Activated CD8-positive, alpha-beta memory T cell treated with anti-CD3 and anti-CD28 coated beads for 4 hours (primary cell): ENCODE results near the gene NFAM1.

ENCODE experiments used
- DNase-seq, 2 donors: peaks; one replicate each; pipeline ENCODE4 v3.0.0-alpha.2; 2020; ENCODE audit warnings: low read depth in 2 of 2

The NFAM1 gene

GRCh38 chr22:42432020-42432596, at the start of gene NFAM1:
Gene NFAM1 (minus strand): TSS chr22:42432403. CDS start chr22:42432357, 46 bp downstream.
- DNase-seq = no peak

GRCh38 chr22:42475122-42475521, 42.9 kb upstream of the NFAM1 start:
- DNase-seq = no peak

- no peak for DNase-seq
Measured at GRCh38 chr22:42473484-42474193, 41.4 kb upstream of the NFAM1 start.

GRCh38 chr22:42472671-42473070, 40.5 kb upstream of the NFAM1 start:
- no peak for DNase-seq

GRCh38 chr22:42471441-42471840, 39.2 kb upstream of the NFAM1 start:
- DNase-seq = no peak

- DNase-seq = no peak
Measured at GRCh38 chr22:42470366-42471082, 38.3 kb upstream of the NFAM1 start.

- DNase-seq = no peak
Measured at GRCh38 chr22:42468841-42469240, 36.6 kb upstream of the NFAM1 start.

- DNase-seq = no peak
Measured at GRCh38 chr22:42462016-42462415, 29.8 kb upstream of the NFAM1 start.

GRCh38 chr22:42461511-42461910, 29.3 kb upstream of the NFAM1 start:
- no peak for DNase-seq

- DNase-seq = no peak
Measured at GRCh38 chr22:42459287-42460063, 27.3 kb upstream of the NFAM1 start.

GRCh38 chr22:42452916-42453315, 20.7 kb upstream of the NFAM1 start:
- no peak for DNase-seq

- no peak for DNase-seq
Measured at GRCh38 chr22:42452456-42452855, 20.3 kb upstream of the NFAM1 start.

GRCh38 chr22:42451499-42452145, 19.4 kb upstream of the NFAM1 start:
- no peak for DNase-seq

- no peak for DNase-seq
Measured at GRCh38 chr22:42450862-42451261, 18.7 kb upstream of the NFAM1 start.

- no peak for DNase-seq
Measured at GRCh38 chr22:42446151-42446550, 13.9 kb upstream of the NFAM1 start.

GRCh38 chr22:42444077-42444904, 12.1 kb upstream of the NFAM1 start:
- peak; percentile 44 to 45 for DNase-seq

GRCh38 chr22:42443240-42444076, 11.3 kb upstream of the NFAM1 start:
- DNase-seq = no peak

GRCh38 chr22:42442748-42443147, 10.5 kb upstream of the NFAM1 start:
- DNase-seq = no peak

GRCh38 chr22:42440728-42441127, 8.5 kb upstream of the NFAM1 start:
- DNase-seq = no peak
